ENCODE measurements around the gene TRABD2B. TPM values are rescaled to one million over a fixed set of nuclear protein-coding genes. Genes with fewer than 3 reads are reported as not detected.

TRABD2B gene
- total RNA-seq, 1 donor from 2014 or later: 6.7 TPM

DNA sequence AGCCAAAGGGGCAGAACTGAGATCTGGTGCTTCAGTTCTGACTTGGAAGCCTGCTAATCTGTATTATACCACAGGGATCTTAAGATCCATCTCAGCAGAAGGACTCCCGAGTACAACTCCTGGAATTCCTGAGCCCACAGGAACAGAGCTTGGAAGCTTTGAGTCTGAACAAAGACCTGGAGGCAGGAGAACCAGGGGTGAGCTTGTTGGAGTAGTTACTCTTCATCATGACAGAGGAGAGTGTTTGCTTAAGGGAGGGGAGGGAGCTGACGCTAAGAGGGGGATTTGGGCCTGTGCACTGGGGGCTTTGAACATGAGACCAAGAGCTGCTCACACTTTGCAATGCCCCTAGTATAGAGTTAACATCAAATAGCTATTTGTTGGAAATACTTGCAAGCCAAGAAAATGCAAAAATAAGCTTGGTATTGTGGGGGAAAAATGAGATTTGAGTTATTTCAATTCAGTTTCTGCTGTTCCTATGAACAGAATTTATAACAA lies 41.1 kb upstream of the TRABD2B start:
- H3K36me3 Mint-ChIP-seq: no peaks in the 10 kb centered on the region

DNA sequence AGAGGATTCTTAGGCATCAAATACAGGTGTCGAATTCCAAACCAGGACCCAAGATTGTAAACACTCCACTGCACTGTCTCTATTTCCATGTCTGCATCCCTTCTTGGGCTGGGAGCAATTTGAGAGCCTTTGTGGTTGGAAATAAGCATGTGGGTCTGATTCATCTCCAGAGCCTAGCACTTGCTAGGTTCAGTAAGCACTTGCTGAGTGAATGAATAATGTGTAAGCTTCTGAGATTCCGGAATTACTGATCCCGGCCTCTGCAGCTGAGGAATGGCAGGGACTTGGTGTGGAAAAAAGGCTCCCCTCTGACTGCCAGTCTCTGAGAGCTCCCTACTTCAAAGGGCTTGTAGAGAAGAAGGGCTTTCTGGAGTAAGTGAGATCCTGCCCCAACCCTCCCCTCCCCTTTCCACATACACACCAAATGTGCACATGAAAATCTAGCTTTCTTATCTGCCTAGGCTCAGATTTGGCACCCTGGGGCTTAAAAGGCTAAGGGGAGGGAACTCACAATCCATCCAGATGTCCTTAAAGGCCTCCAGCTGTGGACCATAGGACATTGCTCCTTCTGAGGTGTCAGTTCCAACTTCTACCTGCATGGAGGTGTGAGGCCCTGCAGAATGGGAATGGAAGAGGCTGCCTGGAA lies 39.6 kb upstream of the TRABD2B start:
- no peak overlapping the region for H3K4me3 Mint-ChIP-seq
- H3K4me1 Mint-ChIP-seq (ENCODE audit: unreplicated experiment): peaks cover 41% of the 10 kb centered on the region
- no peak for DNase-seq (ENCODE audit: extremely low spot score, unreplicated experiment)
- H3K27ac Mint-ChIP-seq: no peak overlapping the region
- peaks cover 47% of the 10 kb centered on the region for H3K27me3 Mint-ChIP-seq
- H3K9me3 Mint-ChIP-seq: no peaks in the 10 kb centered on the region
- TF ChIP-seq, protein P1, sequence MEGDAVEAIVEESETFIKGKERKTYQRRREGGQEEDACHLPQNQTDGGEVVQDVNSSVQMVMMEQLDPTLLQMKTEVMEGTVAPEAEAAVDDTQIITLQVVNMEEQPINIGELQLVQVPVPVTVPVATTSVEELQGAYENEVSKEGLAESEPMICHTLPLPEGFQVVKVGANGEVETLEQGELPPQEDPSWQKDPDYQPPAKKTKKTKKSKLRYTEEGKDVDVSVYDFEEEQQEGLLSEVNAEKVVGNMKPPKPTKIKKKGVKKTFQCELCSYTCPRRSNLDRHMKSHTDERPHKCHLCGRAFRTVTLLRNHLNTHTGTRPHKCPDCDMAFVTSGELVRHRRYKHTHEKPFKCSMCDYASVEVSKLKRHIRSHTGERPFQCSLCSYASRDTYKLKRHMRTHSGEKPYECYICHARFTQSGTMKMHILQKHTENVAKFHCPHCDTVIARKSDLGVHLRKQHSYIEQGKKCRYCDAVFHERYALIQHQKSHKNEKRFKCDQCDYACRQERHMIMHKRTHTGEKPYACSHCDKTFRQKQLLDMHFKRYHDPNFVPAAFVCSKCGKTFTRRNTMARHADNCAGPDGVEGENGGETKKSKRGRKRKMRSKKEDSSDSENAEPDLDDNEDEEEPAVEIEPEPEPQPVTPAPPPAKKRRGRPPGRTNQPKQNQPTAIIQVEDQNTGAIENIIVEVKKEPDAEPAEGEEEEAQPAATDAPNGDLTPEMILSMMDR (conservative IDR thresholded peaks at IDR 0.05): no peak
- H3K36me3 Mint-ChIP-seq: no peaks in the 10 kb centered on the region

More for the DNA sequence above, 41.1 kb upstream of the TRABD2B start:
- peaks cover 54% of the 10 kb centered on the region for H3K27me3 Mint-ChIP-seq
- H3K4me1 Mint-ChIP-seq (ENCODE audit: unreplicated experiment): peaks cover 41% of the 10 kb centered on the region
- no peaks in the 10 kb centered on the region for H3K9me3 Mint-ChIP-seq
- TF ChIP-seq, protein P1 (conservative IDR thresholded peaks at IDR 0.05): no peak
- H3K27ac Mint-ChIP-seq: no peak overlapping the region
- H3K4me3 Mint-ChIP-seq: no peak overlapping the region
- DNase-seq (ENCODE audit: extremely low spot score, unreplicated experiment): no peak

DNA sequence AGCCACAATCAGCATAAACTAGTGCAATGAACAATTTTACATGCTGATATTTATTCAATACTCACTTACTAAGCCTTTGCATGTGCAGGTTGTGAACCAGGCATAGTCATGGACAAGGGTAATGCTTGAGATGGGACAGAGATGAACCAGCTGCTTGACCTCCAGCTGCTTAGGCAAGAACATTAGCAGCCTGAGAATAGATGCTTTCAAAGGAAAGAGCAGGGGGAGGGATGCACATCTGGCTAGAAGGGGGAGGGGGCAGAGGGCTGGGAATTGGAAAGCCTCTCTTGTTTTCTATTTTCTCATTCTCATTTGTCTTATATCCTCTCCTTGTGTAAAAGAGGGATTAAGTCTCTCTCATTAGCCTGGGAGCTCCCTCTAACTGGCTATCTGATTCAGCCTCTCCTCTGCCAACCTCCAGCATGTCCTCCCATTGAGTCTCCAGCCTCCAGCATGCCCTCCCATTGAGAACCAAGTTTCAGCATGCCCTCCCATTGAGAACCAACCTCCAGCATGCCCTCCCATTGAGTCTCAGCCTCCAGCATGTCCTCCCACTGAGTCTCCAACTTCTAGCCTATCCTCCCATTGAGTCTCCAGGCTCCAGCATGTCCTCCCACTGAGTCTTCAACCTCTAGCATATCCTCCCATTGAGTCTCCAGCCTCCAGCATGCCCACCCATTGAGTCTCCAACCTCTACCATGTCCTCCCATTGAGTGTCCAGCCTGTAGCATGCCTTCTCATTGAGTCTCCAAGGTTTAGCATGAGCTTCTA lies 38.4 kb upstream of the TRABD2B start:
- H3K36me3 Mint-ChIP-seq: no peaks in the 10 kb centered on the region
- peaks cover 38% of the 10 kb centered on the region for H3K4me1 Mint-ChIP-seq (ENCODE audit: unreplicated experiment)
- H3K27ac Mint-ChIP-seq: no peak overlapping the region

DNA sequence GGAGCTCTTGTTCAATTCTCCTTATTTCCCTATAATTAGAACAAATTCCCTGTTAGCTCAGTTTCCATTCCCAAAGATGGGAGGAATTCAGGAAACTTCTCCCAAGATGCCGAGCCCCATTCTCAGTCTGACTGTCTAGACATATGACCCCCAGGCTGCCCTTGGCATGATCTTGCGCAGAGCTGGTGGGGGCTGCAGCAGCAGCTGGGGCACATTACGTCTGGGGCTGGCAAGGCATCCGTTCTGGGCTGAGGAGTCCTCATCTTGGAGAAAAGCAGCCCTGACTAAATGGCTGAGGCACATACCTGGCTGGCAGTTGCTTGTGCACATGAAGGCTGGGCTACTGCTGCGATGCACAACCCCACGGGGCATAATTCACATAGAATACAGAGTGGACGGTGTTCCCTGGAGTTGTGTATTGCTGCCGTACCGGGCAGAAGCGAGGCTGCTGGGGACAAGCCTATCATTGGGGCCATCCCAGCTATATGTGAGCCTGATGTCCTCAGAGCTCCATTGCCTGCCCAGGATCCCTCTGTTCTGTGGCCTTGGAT lies 36.4 kb upstream of the TRABD2B start:
- no peaks in the 10 kb centered on the region for H3K9me3 Mint-ChIP-seq

More for the DNA sequence above, 38.4 kb upstream of the TRABD2B start:
- DNase-seq (ENCODE audit: extremely low spot score, unreplicated experiment): no peak
- peaks cover 39% of the 10 kb centered on the region for H3K27me3 Mint-ChIP-seq
- no peak overlapping the region for H3K4me3 Mint-ChIP-seq
- TF ChIP-seq, protein P1 (conservative IDR thresholded peaks at IDR 0.05): no peak
- no peaks in the 10 kb centered on the region for H3K9me3 Mint-ChIP-seq

DNA sequence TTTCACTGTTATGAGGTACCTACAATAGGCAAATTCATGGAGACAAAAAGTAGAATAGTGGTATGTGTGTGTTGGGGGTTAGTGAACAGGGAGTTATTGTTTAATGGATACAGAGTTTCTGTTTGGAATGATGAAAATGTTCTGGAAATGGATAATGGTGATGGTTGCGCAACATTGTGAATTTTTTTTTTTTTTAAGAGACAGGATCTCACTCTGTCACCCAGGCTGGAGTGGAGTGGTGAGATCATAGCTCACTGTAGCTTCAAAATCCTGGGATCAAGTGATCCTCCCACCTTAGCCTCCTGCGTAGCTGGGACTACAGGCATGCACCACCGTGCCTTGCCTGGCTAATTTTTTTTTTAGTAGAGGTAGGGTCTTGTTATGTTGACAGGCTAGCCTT lies 34.5 kb upstream of the TRABD2B start:
- no peak for DNase-seq (ENCODE audit: extremely low spot score, unreplicated experiment)
- H3K4me1 Mint-ChIP-seq (ENCODE audit: unreplicated experiment): peaks cover 14% of the 10 kb centered on the region
- peaks cover 33% of the 10 kb centered on the region for H3K27me3 Mint-ChIP-seq
- H3K36me3 Mint-ChIP-seq: no peaks in the 10 kb centered on the region
- no peak overlapping the region for H3K27ac Mint-ChIP-seq
- H3K9me3 Mint-ChIP-seq: no peaks in the 10 kb centered on the region
- no peak overlapping the region for H3K4me3 Mint-ChIP-seq
- TF ChIP-seq, protein P1 (conservative IDR thresholded peaks at IDR 0.05): no peak

More for the DNA sequence above, 36.4 kb upstream of the TRABD2B start:
- TF ChIP-seq, protein P1 (conservative IDR thresholded peaks at IDR 0.05): no peak
- H3K27me3 Mint-ChIP-seq: peaks cover 39% of the 10 kb centered on the region
- DNase-seq (ENCODE audit: extremely low spot score, unreplicated experiment): peak; percentile 39
- H3K4me3 Mint-ChIP-seq: no peak overlapping the region
- H3K4me1 Mint-ChIP-seq (ENCODE audit: unreplicated experiment): peaks cover 24% of the 10 kb centered on the region
- no peak overlapping the region for H3K27ac Mint-ChIP-seq
- no peaks in the 10 kb centered on the region for H3K36me3 Mint-ChIP-seq

Measured in type B pancreatic cell (in vitro differentiated cells).